WTC11 (cell line): Measurements from ENCODE around the gene IFNA10.
"Not testable (repeated sequence)": the region's sequence is repeated elsewhere in the genome, so short reads cannot be mapped to it uniquely, and the experiment has no call there.

Source experiments
- CREB1 ChIP-seq: sonication (generic); formaldehyde crosslinking; IDR thresholded peaks from 2 replicates; pipeline ENCODE4 v1.8.0; 2023; ENCODE audit warnings: mild to moderate bottlenecking, missing genetic modification reagents
- ETV6 ChIP-seq: sonication (generic); formaldehyde crosslinking; IDR thresholded peaks from 2 replicates; pipeline ENCODE4 v1.8.1; 2022; ENCODE audit warnings: mild to moderate bottlenecking, missing genetic modification reagents
- MLX ChIP-seq: sonication (generic); formaldehyde crosslinking; IDR thresholded peaks from 2 replicates; pipeline ENCODE4 v1.8.1; 2023; ENCODE audit warnings: mild to moderate bottlenecking, missing genetic modification reagents, moderate library complexity
- NFE2L1 ChIP-seq: sonication (generic); formaldehyde crosslinking; IDR thresholded peaks from 2 replicates; pipeline ENCODE4 v1.8.1; 2023; ENCODE audit warnings: missing genetic modification reagents
- ZNF121 ChIP-seq: sonication (generic); formaldehyde crosslinking; IDR thresholded peaks from 2 replicates; pipeline ENCODE4 v1.8.0; 2023; ENCODE audit warnings: missing genetic modification reagents
- ZNF416 ChIP-seq: fragments of 250-450 bp; sonication (Bioruptor Pico); IDR thresholded peaks from 2 replicates; pipeline ENCODE4 v1.9.0; 2021; ENCODE audit warnings: mild to moderate bottlenecking, inconsistent platforms
- TF ChIP-seq, protein P1 (sequence below): fragments of 200-600 bp; IDR thresholded peaks from 2 replicates; pipeline ENCODE4 v1.8.0; 2022; ENCODE audit warnings: antibody characterized with exemption
- TF ChIP-seq, protein P2 (sequence below): sonication (generic); formaldehyde crosslinking; IDR thresholded peaks from 2 replicates; pipeline ENCODE4 v1.8.0; 2022; ENCODE audit warnings: mild to moderate bottlenecking, missing genetic modification reagents

DNA sequence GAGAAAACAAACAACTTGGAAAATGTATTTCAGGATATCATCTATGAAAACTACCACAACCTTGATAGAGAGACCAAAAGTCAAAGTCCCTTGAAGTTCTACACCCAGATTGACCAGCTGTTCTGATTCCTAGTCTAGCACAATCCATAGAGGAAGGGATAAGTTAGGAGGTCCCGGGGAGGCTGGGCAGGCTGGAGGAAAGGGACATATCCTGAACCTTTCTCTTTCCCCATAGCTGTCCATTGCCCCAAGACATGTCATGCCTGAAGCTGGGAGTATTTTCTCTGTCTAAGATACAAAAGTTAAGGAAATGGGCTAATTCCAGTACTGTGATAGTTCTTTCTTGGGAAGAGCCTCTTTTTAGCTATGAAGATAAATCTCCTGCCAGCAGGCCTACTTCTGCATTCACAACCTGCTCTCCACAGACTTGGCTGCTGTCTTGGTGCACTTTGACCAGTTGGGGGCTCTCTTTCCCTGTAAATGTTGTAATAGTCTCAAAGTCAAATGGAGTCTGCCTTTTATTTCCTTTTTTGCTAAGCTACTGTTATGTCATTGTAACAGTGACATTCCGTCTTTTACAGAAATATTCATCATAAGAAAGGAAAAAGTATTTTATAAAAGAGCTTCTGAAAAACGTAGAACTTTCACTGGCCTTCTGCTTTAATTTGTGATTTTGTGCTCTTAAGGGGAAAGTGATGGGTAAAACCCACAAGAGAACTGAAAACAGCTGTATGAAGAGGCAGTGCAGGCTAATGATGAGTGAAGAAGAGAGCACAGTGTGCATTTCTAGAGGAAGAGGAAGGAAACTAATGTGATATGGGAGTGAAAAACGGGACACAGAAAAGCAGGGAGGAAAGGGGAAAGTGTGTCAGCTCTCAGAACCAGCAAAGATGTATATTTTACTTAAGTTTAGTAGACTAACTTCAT, 23.9 kb downstream of the IFNA10 start:
- TF ChIP-seq, protein P1, sequence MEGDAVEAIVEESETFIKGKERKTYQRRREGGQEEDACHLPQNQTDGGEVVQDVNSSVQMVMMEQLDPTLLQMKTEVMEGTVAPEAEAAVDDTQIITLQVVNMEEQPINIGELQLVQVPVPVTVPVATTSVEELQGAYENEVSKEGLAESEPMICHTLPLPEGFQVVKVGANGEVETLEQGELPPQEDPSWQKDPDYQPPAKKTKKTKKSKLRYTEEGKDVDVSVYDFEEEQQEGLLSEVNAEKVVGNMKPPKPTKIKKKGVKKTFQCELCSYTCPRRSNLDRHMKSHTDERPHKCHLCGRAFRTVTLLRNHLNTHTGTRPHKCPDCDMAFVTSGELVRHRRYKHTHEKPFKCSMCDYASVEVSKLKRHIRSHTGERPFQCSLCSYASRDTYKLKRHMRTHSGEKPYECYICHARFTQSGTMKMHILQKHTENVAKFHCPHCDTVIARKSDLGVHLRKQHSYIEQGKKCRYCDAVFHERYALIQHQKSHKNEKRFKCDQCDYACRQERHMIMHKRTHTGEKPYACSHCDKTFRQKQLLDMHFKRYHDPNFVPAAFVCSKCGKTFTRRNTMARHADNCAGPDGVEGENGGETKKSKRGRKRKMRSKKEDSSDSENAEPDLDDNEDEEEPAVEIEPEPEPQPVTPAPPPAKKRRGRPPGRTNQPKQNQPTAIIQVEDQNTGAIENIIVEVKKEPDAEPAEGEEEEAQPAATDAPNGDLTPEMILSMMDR: not testable (repeated sequence)
- not testable (repeated sequence) for TF ChIP-seq CREB1 (CRISPR knock-in tag); MLX (CRISPR knock-in tag); ZNF121 (CRISPR knock-in tag); NFE2L1 (CRISPR knock-in tag); ETV6; ZNF416
- TF ChIP-seq, protein P2, sequence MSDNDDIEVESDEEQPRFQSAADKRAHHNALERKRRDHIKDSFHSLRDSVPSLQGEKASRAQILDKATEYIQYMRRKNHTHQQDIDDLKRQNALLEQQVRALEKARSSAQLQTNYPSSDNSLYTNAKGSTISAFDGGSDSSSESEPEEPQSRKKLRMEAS (CRISPR knock-in tag): not testable (repeated sequence)
